Measurements from ENCODE around the gene HERC2.
"Not testable (repeated sequence)": the region's sequence is repeated elsewhere in the genome, so short reads cannot be mapped to it uniquely, and the experiment has no call there.

DNA sequence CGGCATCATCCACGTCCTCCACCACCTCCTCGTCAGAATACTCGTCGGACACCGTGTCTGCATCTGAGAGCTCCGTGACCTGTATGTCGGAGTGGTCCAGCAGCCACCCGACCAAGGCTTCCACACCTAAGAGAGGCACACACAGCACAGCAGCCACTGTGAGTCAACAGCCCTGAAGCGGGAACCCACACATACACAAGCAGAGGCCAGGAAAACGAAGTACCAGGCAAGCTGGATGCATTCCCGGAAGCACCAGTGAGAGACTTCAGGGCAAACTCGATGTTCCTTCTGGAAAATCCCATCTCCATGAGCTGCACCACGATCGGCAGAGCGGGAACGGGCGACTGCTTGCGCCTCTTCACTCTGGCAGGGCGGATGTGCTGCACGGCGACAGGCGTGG, 119.9 kb downstream of the HERC2 start:
- TF ChIP-seq, protein P1, sequence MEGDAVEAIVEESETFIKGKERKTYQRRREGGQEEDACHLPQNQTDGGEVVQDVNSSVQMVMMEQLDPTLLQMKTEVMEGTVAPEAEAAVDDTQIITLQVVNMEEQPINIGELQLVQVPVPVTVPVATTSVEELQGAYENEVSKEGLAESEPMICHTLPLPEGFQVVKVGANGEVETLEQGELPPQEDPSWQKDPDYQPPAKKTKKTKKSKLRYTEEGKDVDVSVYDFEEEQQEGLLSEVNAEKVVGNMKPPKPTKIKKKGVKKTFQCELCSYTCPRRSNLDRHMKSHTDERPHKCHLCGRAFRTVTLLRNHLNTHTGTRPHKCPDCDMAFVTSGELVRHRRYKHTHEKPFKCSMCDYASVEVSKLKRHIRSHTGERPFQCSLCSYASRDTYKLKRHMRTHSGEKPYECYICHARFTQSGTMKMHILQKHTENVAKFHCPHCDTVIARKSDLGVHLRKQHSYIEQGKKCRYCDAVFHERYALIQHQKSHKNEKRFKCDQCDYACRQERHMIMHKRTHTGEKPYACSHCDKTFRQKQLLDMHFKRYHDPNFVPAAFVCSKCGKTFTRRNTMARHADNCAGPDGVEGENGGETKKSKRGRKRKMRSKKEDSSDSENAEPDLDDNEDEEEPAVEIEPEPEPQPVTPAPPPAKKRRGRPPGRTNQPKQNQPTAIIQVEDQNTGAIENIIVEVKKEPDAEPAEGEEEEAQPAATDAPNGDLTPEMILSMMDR (IDR thresholded peaks at IDR 0.05) = not testable (repeated sequence)
- TF ChIP-seq POLR2A (IDR thresholded peaks at IDR 0.05) = not testable (repeated sequence)
